RWPE2 (cell line): Measurements from ENCODE around the gene PCCA.

Experiments used
- ATAC-seq: fragments of 200-7000 bp; cut with Tn5 transposase; 3 replicates; pipeline ENCODE4 v1.9.1; 2021; ENCODE audit warnings: low read depth
- DNase-seq: peaks from one replicate; pipeline ENCODE4 v3.0.0-alpha.2; 2020; ENCODE audit warnings: low spot score
- H3K27ac ChIP-seq: fragments of 450-650 bp; 2 replicates; pipeline ENCODE4 v1.5.1; 2017; ENCODE audit warnings: mild to moderate bottlenecking; ENCODE audit not compliant: poor library complexity, severe bottlenecking
- H3K27me3 ChIP-seq: fragments of 250-450 bp; sonication (Bioruptor Pico); 2 replicates; pipeline ENCODE4 v1.5.1; 2021; ENCODE audit warnings: mild to moderate bottlenecking, moderate library complexity; ENCODE audit not compliant: insufficient read depth, poor library complexity, severe bottlenecking
- H3K36me3 ChIP-seq: fragments of 250-450 bp; sonication (Bioruptor Pico); 2 replicates; pipeline ENCODE4 v1.5.1; 2020; ENCODE audit warnings: low read depth, mild to moderate bottlenecking, moderate library complexity
- H3K4me1 ChIP-seq: fragments of 250-450 bp; sonication (Bioruptor Pico); 2 replicates; pipeline ENCODE4 v1.5.1; 2021; ENCODE audit warnings: mild to moderate bottlenecking, moderate library complexity; ENCODE audit not compliant: insufficient read depth, poor library complexity, severe bottlenecking
- H3K4me3 ChIP-seq: fragments of 250-450 bp; sonication (Bioruptor Pico); 2 replicates; pipeline ENCODE4 v1.5.1; 2021; ENCODE audit warnings: mild to moderate bottlenecking, moderate library complexity; ENCODE audit not compliant: severe bottlenecking
- H3K9me3 ChIP-seq: fragments of 250-450 bp; sonication (Bioruptor Pico); 2 replicates; pipeline ENCODE4 v1.5.1; 2021; ENCODE audit warnings: mild to moderate bottlenecking, moderate library complexity; ENCODE audit not compliant: severe bottlenecking
- TF ChIP-seq, protein P1 (sequence below): fragments of 450-650 bp; IDR thresholded peaks from one replicate; pipeline ENCODE4 v1.5.1; 2017; ENCODE audit warnings: mild to moderate bottlenecking, moderate library complexity; ENCODE audit not compliant: poor library complexity, severe bottlenecking

PCCA gene

DNA sequence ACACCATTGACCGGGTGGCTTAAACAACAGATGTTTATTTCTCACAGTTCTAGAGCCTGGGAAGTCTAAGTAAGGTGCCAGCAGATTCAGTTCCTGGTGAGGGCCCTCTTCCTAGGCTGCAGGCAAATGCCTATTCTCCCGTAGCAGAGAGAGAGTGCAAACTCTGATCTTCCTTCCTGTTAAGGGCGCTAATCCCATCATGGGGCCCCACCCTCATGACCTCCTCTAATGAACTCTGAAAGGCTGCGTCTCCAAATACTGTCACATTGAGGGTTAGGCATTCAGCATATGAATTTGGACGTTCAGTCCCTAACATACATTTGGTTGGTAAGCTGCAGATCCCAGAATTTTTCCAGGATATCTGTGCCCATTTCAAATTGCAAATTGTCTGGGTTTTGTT is 370.9 kb downstream of the PCCA start:
- H3K27me3 ChIP-seq = no peaks in the 10 kb centered on the region
- H3K27ac ChIP-seq = no peak overlapping the region
- H3K4me1 ChIP-seq = peaks cover 6% of the 10 kb centered on the region
- H3K36me3 ChIP-seq = no peaks in the 10 kb centered on the region
- H3K4me3 ChIP-seq = no peak overlapping the region
- H3K9me3 ChIP-seq = peaks cover 3% of the 10 kb centered on the region
- DNase-seq (no peak), ATAC-seq (no peak)
- TF ChIP-seq, protein P1, sequence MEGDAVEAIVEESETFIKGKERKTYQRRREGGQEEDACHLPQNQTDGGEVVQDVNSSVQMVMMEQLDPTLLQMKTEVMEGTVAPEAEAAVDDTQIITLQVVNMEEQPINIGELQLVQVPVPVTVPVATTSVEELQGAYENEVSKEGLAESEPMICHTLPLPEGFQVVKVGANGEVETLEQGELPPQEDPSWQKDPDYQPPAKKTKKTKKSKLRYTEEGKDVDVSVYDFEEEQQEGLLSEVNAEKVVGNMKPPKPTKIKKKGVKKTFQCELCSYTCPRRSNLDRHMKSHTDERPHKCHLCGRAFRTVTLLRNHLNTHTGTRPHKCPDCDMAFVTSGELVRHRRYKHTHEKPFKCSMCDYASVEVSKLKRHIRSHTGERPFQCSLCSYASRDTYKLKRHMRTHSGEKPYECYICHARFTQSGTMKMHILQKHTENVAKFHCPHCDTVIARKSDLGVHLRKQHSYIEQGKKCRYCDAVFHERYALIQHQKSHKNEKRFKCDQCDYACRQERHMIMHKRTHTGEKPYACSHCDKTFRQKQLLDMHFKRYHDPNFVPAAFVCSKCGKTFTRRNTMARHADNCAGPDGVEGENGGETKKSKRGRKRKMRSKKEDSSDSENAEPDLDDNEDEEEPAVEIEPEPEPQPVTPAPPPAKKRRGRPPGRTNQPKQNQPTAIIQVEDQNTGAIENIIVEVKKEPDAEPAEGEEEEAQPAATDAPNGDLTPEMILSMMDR = no peak

DNA sequence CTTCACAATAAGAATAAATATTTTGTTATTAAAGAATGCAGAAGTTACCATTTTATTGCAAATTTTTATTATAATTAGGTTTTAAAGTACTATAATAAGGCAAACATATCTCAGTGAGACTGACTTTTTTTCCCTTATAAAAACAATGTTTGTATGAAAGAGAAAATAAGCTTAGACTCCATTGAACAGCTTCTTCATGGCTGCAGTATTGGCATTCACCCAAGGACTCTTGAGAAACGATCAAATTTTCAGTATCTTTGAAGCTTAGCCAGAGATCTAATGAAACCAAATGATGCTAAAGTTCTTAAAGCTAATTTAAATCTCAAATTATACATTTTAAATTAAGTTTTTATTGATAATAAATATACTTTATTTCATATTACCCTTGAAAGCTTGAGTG is 371.4 kb downstream of the PCCA start:
- ATAC-seq = no peak
- no peak overlapping the region for H3K4me3 ChIP-seq
- no peaks in the 10 kb centered on the region for H3K36me3 ChIP-seq
- peaks cover under 1% of the 10 kb centered on the region for H3K4me1 ChIP-seq
- TF ChIP-seq, protein P1 = no peak
- no peaks in the 10 kb centered on the region for H3K27me3 ChIP-seq
- peaks cover 3% of the 10 kb centered on the region for H3K9me3 ChIP-seq
- DNase-seq = no peak
- H3K27ac ChIP-seq = no peak overlapping the region

GRCh38 chr13:100460791-100461190 is 371.9 kb downstream of the PCCA start:
- TF ChIP-seq, protein P1 = no peak

DNA sequence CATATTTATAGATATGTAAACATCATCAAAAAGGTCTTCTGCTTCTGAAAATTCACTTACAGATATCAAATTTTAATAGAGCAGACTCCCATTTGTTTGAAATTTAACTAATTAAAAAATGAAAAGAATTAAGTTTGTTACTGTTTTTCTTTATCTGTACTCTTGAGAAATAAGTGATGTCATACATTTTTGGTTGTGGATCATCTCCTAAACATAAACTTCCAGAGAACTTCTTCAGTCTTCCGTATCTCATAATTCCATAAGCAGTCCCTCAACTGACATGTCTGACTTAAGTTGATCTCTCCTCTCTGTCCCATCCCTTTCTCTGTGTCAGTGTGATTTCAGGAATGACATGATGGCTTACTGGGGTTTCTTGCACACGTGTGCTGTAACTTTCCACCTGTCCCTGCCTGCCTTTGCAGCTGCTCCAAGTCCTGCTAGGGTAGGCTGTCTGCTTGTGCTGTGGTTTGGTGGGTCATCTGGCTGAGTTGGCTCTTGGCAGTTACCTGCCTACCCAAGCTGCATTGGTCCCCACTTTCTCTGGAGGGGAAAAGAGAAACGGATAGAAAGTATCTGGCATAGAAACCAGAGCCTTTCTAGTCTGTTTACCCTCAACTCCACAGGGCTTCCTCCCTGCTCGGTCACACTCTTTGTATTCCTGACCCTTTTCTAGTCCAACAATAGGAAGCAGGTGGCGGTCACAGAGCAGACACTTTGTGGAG is 372.6 kb downstream of the PCCA start:
- ATAC-seq (no peak), DNase-seq (no peak)
- peaks cover 3% of the 10 kb centered on the region for H3K9me3 ChIP-seq
- H3K36me3 ChIP-seq = no peaks in the 10 kb centered on the region
- no peak overlapping the region for H3K27ac ChIP-seq
- H3K27me3 ChIP-seq = no peaks in the 10 kb centered on the region
- H3K4me3 ChIP-seq = no peak overlapping the region
- TF ChIP-seq, protein P1 = no peak
- H3K4me1 ChIP-seq = no peaks in the 10 kb centered on the region

More at GRCh38 chr13:100460791-100461190, 371.9 kb downstream of the PCCA start:
- Histone ChIP-seq H3K27me3 (no peaks in the 10 kb centered on the region), H3K27ac (no peak overlapping the region), H3K36me3 (no peaks in the 10 kb centered on the region), H3K4me1 (no peaks in the 10 kb centered on the region), H3K9me3 (peaks cover 3% of the 10 kb centered on the region), H3K4me3 (no peak overlapping the region)
- no peak for DNase-seq
- ATAC-seq = no peak

GRCh38 chr13:100464006-100464405 is 375.1 kb downstream of the PCCA start:
- peaks cover 3% of the 10 kb centered on the region for H3K9me3 ChIP-seq
- no peak overlapping the region for H3K27ac ChIP-seq
- no peaks in the 10 kb centered on the region for H3K36me3 ChIP-seq
- no peaks in the 10 kb centered on the region for H3K27me3 ChIP-seq
- H3K4me1 ChIP-seq = no peaks in the 10 kb centered on the region
- H3K4me3 ChIP-seq = no peak overlapping the region
- DNase-seq (no peak), ATAC-seq (no peak)
- TF ChIP-seq, protein P1 = no peak
